ENCODE results near the gene RPRD1B. TPM values are rescaled to one million over a fixed set of nuclear protein-coding genes. Genes with fewer than 3 reads are reported as not detected.

RPRD1B gene
- total RNA-seq, 1 experiment from 2014 or later = 112 TPM

DNA sequence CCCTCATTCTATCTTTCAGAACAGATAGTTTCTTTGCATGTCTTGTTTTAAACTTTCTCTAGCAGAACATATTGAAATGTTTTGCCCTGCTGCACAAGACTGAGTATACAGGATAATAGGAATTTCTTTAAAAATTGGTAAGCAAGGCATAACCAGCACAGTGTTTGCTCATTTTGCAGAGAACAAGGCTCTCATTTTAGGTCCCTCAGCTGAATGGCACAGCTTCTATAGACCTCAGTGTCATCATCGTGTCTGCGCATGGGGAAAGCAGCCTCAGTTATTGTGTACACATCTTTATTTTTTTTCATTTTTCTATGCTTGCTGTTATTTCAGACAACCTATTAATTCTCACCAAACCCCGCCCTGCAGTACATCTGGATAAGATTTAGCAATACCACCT is 36.0 kb upstream of the RPRD1B start:
- Mint-ChIP-seq H3K4me1 (ENCODE audit: low read depth, unreplicated experiment) (peaks cover 5% of the 10 kb centered on the region), H3K9me3 (ENCODE audit: unreplicated experiment) (no peaks in the 10 kb centered on the region), H3K27ac (ENCODE audit: unreplicated experiment) (no peak overlapping the region), H3K27me3 (ENCODE audit: insufficient read depth, unreplicated experiment) (no peaks in the 10 kb centered on the region), H3K36me3 (ENCODE audit: insufficient read depth, unreplicated experiment) (peaks cover 60% of the 10 kb centered on the region), H3K4me3 (ENCODE audit: unreplicated experiment) (no peak overlapping the region)
- intact Hi-C loops (cut with micrococcal nuclease; ENCODE audit: unreplicated experiment) = no loop called here
- BruUV-seq (replicated peaks) = no TSS peak
- POLR2A ChIA-PET = no interaction called here
- Histone ChIP-seq H3K4me3 (ENCODE audit: low read depth, low read length) (no peak overlapping the region), H3K27me3 (replicated peaks; ENCODE audit: control insufficient read depth, insufficient read depth, low read length) (no peaks in the 10 kb centered on the region), H3K9me3 (no peaks in the 10 kb centered on the region), H3K36me3 (ENCODE audit: control insufficient read depth, insufficient read depth, low read length) (peaks cover 20% of the 10 kb centered on the region), H3K4me1 (no peaks in the 10 kb centered on the region; the same call in 1 of the 2 replicates)
- TF ChIP-seq, protein P1, sequence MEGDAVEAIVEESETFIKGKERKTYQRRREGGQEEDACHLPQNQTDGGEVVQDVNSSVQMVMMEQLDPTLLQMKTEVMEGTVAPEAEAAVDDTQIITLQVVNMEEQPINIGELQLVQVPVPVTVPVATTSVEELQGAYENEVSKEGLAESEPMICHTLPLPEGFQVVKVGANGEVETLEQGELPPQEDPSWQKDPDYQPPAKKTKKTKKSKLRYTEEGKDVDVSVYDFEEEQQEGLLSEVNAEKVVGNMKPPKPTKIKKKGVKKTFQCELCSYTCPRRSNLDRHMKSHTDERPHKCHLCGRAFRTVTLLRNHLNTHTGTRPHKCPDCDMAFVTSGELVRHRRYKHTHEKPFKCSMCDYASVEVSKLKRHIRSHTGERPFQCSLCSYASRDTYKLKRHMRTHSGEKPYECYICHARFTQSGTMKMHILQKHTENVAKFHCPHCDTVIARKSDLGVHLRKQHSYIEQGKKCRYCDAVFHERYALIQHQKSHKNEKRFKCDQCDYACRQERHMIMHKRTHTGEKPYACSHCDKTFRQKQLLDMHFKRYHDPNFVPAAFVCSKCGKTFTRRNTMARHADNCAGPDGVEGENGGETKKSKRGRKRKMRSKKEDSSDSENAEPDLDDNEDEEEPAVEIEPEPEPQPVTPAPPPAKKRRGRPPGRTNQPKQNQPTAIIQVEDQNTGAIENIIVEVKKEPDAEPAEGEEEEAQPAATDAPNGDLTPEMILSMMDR (IDR thresholded peaks at IDR 0.05; ENCODE audit: insufficient read depth in 1 of 2, low read depth in 1 of 2, low read length in 1 of 2, severe bottlenecking in 1 of 2, unreplicated experiment in 1 of 2) = no peak
- DNase-seq = no peak
- CTCF ChIA-PET = no interaction called here

DNA sequence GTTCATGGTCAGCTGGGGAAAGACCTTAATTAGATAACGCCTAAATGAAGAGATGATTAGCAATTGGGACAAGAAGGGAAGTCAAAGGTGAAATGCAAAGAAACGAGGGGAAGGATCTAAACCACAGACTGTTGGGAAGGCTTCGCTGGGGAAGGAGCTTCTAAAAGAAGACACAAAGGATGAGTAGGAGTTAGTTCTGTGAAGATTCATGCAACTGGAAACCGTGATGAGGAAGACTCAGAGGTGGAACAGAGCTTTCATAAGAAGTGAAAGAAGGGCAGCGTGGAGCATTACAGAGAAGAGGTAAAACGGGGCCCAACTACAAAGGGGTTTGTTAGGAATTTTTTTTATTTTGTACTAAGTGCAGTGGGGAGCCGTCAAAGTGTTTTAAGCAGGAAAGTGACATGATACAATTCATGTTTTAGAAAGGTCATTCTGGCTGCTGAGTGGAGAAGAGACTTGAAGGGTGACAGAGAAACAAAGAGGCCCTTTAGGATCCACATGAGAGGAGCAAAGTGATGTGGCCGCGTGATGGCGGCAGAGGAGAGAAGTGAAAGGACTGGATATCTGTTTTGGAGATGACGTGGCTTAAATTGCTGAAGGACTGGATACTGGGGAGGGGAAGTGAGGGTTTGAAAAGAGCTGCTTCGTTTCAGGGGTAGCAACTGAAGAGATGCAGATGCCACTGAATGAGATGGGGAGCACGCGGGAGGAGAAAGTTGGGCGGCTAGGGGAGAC is 33.9 kb upstream of the RPRD1B start:
- Histone ChIP-seq H3K4me3 (ENCODE audit: low read depth, low read length) (no peak overlapping the region), H3K27me3 (replicated peaks; ENCODE audit: control insufficient read depth, insufficient read depth, low read length) (no peaks in the 10 kb centered on the region), H3K4me1 (no peaks in the 10 kb centered on the region), H3K9me3 (no peaks in the 10 kb centered on the region), H3K36me3 (ENCODE audit: control insufficient read depth, insufficient read depth, low read length) (peaks cover 18% of the 10 kb centered on the region)
- DNase-seq = no peak
- Mint-ChIP-seq H3K4me3 (ENCODE audit: unreplicated experiment) (no peak overlapping the region), H3K4me1 (ENCODE audit: low read depth, unreplicated experiment) (peaks cover 2% of the 10 kb centered on the region), H3K36me3 (ENCODE audit: insufficient read depth, unreplicated experiment) (peaks cover 66% of the 10 kb centered on the region), H3K27ac (ENCODE audit: unreplicated experiment) (no peak overlapping the region), H3K27me3 (ENCODE audit: insufficient read depth, unreplicated experiment) (no peaks in the 10 kb centered on the region), H3K9me3 (ENCODE audit: unreplicated experiment) (no peaks in the 10 kb centered on the region)
- intact Hi-C loops (cut with micrococcal nuclease; ENCODE audit: unreplicated experiment) = no loop called here
- BruUV-seq (replicated peaks) = no TSS peak
- TF ChIP-seq, protein P1 (IDR thresholded peaks at IDR 0.05; ENCODE audit: insufficient read depth in 1 of 2, low read depth in 1 of 2, low read length in 1 of 2, severe bottlenecking in 1 of 2, unreplicated experiment in 1 of 2) = no peak
- CTCF ChIA-PET = interaction anchor here (0.6 to 1.3 kb wide), 2 partner anchors 58 to 322 kb away, joined by 5 to 8 read pairs; no protein-coding TSS in a partner anchor
- POLR2A ChIA-PET = no interaction called here

DNA sequence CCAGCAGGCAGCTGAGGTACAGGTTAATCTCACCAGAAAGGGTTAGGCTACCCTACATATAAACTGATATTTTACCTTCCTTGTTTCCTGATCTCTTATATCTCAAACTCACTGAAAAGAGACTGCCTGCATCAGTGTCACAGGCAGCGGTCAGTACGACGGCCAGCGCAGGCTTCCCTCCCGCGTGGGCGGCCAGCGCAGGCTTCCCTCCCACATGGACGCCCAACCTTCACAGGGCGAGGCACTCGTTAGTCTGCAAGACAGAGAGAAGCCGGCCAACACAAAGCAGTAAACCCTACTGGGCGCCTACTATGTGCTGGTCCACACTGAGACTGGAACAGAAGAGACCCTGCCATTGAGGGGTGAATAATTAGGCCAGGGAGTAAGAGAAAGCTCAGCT is 33.3 kb upstream of the RPRD1B start:
- ChIA-PET POLR2A (no interaction called here), CTCF (no interaction called here)
- Mint-ChIP-seq H3K36me3 (ENCODE audit: insufficient read depth, unreplicated experiment) (peaks cover 68% of the 10 kb centered on the region), H3K27me3 (ENCODE audit: insufficient read depth, unreplicated experiment) (no peaks in the 10 kb centered on the region), H3K4me3 (ENCODE audit: unreplicated experiment) (no peak overlapping the region), H3K27ac (ENCODE audit: unreplicated experiment) (no peak overlapping the region), H3K4me1 (ENCODE audit: low read depth, unreplicated experiment) (no peaks in the 10 kb centered on the region), H3K9me3 (ENCODE audit: unreplicated experiment) (no peaks in the 10 kb centered on the region)
- H3K4me1 ChIP-seq = no peaks in the 10 kb centered on the region
- TF ChIP-seq, protein P1 (IDR thresholded peaks at IDR 0.05; ENCODE audit: insufficient read depth in 1 of 2, low read depth in 1 of 2, low read length in 1 of 2, severe bottlenecking in 1 of 2, unreplicated experiment in 1 of 2) = no peak
- intact Hi-C loops (cut with micrococcal nuclease; ENCODE audit: unreplicated experiment) = no loop called here
- no peaks in the 10 kb centered on the region for H3K9me3 ChIP-seq
- no peaks in the 10 kb centered on the region for H3K27me3 ChIP-seq (replicated peaks; ENCODE audit: control insufficient read depth, insufficient read depth, low read length)
- H3K36me3 ChIP-seq (ENCODE audit: control insufficient read depth, insufficient read depth, low read length) = peaks cover 18% of the 10 kb centered on the region
- no peak overlapping the region for H3K4me3 ChIP-seq (ENCODE audit: low read depth, low read length)
- DNase-seq = no peak
- BruUV-seq (replicated peaks) = no TSS peak
